ENCODE measurements around the gene UGDH.

DNA sequence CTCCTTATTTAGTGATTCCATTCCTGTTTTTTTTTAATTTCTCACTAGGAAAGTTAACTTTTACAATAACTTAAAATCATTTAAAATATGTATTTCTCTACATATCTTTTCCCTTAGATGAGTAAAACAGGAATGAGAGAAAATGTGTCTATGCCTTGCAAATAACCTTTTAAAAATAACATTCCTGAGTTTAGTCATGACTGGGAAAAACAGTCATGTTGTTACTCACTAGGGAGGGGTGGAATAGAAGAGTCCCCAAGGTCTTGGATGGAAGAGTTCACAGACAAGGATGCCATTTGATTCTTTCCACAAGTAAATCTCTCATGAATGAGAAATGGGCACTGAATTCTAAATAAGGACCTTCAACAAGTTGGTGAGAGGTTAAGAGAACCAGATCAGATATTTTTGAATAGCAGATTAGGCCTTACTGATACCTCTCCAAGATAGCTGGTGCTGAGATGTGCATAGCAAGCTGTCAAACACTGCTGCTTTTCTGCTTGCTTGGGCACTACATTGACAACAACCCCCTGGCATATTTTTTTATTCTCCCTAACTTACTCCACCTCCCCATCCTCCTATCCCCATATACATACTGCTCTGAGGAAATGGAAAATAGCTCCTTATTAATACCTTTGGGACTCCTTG lies 25.1 kb downstream of the UGDH start:
- TF ChIP-seq ZNF565 (CRISPR knock-in tag; conservative IDR thresholded peaks at IDR 0.05; ENCODE audit: low read depth), result no peak
- TF ChIP-seq, protein P1, sequence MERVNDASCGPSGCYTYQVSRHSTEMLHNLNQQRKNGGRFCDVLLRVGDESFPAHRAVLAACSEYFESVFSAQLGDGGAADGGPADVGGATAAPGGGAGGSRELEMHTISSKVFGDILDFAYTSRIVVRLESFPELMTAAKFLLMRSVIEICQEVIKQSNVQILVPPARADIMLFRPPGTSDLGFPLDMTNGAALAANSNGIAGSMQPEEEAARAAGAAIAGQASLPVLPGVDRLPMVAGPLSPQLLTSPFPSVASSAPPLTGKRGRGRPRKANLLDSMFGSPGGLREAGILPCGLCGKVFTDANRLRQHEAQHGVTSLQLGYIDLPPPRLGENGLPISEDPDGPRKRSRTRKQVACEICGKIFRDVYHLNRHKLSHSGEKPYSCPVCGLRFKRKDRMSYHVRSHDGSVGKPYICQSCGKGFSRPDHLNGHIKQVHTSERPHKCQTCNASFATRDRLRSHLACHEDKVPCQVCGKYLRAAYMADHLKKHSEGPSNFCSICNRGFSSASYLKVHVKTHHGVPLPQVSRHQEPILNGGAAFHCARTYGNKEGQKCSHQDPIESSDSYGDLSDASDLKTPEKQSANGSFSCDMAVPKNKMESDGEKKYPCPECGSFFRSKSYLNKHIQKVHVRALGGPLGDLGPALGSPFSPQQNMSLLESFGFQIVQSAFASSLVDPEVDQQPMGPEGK (CRISPR knock-in tag; IDR thresholded peaks at IDR 0.05; ENCODE audit: borderline replicate concordance), result no peak
- TF ChIP-seq ZNF8 (CRISPR knock-in tag; IDR thresholded peaks at IDR 0.05), result no peak
- no peak for TF ChIP-seq TOX (CRISPR knock-in tag; IDR thresholded peaks at IDR 0.05; ENCODE audit: borderline replicate concordance)
- TF ChIP-seq ZNF70 (CRISPR knock-in tag; IDR thresholded peaks at IDR 0.05), result no peak
- TF ChIP-seq ARNTL (CRISPR knock-in tag; IDR thresholded peaks at IDR 0.05; ENCODE audit: borderline replicate concordance, low read depth), result no peak
- TF ChIP-seq, protein P2, sequence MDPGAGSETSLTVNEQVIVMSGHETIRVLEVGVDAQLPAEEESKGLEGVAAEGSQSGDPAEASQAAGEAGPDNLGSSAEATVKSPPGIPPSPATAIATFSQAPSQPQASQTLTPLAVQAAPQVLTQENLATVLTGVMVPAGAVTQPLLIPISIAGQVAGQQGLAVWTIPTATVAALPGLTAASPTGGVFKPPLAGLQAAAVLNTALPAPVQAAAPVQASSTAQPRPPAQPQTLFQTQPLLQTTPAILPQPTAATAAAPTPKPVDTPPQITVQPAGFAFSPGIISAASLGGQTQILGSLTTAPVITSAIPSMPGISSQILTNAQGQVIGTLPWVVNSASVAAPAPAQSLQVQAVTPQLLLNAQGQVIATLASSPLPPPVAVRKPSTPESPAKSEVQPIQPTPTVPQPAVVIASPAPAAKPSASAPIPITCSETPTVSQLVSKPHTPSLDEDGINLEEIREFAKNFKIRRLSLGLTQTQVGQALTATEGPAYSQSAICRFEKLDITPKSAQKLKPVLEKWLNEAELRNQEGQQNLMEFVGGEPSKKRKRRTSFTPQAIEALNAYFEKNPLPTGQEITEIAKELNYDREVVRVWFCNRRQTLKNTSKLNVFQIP (CRISPR knock-in tag; IDR thresholded peaks at IDR 0.05; ENCODE audit: borderline replicate concordance, low read depth), result no peak
- TF ChIP-seq ZFP3 (CRISPR knock-in tag; IDR thresholded peaks at IDR 0.05), result no peak
- TF ChIP-seq BACH2 (CRISPR knock-in tag; IDR thresholded peaks at IDR 0.05; ENCODE audit: borderline replicate concordance), result no peak
- no peak for TF ChIP-seq SNAI2 (CRISPR knock-in tag; IDR thresholded peaks at IDR 0.05)
- no peak for TF ChIP-seq OSR1 (CRISPR knock-in tag; IDR thresholded peaks at IDR 0.05)
